ENCODE measurements around the gene HAND2.

- no peak for TF ChIP-seq ZNF224 (CRISPR knock-in tag; IDR thresholded peaks at IDR 0.05)
- TF ChIP-seq CBFB (CRISPR knock-in tag; IDR thresholded peaks at IDR 0.05), result no peak
- no peak for TF ChIP-seq DNMT1 (CRISPR knock-in tag; IDR thresholded peaks at IDR 0.05)
- TF ChIP-seq ZNF24 (IDR thresholded peaks at IDR 0.05), result no peak
These were observed 37.0 kb downstream of the HAND2 start for GRCh38 chr4:173493041-173493440.
